Activated CD8-positive, alpha-beta T cell treated with anti-CD3 and anti-CD28 coated beads for 36 hours (primary cell): ENCODE results near the gene SLC8A1. TPM values are rescaled to one million over a fixed set of nuclear protein-coding genes. Genes with fewer than 3 reads are reported as not detected.

ENCODE experiments used
- ATAC-seq: fragments of 200-7000 bp; cut with Tn5 transposase; one replicate; pipeline ENCODE4 v1.10.0; 2021; ENCODE audit warnings: mild to moderate bottlenecking, moderate library complexity
- CTCF ChIA-PET: fragments of 350-600 bp; sonication (Branson Sonifier 250); formaldehyde crosslinking; loops from one replicate; lab custom pipeline; 2021; ENCODE audit warnings: antibody characterized with exemption; lab: Charles Lee
- POLR2A ChIA-PET: fragments of 350-600 bp; sonication (Branson Sonifier 250); formaldehyde crosslinking; loops from one replicate; lab custom pipeline; 2021; ENCODE audit warnings: antibody characterized with exemption; lab: Charles Lee
- DNase-seq: peaks from one replicate; pipeline ENCODE4 v3.0.0-alpha.2; 2020
- H3K27ac Mint-ChIP-seq: one replicate; pipeline ENCODE4 v1.8.0; 2021; ENCODE audit warnings: mild to moderate bottlenecking, mixed read lengths
- H3K27me3 Mint-ChIP-seq: one replicate; pipeline ENCODE4 v1.8.0; 2021; ENCODE audit warnings: mixed read lengths
- H3K36me3 Mint-ChIP-seq: one replicate; pipeline ENCODE4 v1.8.0; 2021; ENCODE audit warnings: low read depth, mixed read lengths
- H3K4me1 Mint-ChIP-seq: one replicate; pipeline ENCODE4 v1.8.0; 2021; ENCODE audit warnings: low read depth, mixed read lengths
- H3K4me3 Mint-ChIP-seq: one replicate; pipeline ENCODE4 v1.8.0; 2021; ENCODE audit warnings: mild to moderate bottlenecking, moderate library complexity, mixed read lengths
- H3K9me3 Mint-ChIP-seq: one replicate; pipeline ENCODE4 v1.8.0; 2021; ENCODE audit warnings: mixed read lengths
- CTCF ChIP-seq: fragments of 200-600 bp; IDR thresholded peaks from one replicate; pipeline ENCODE4 v1.8.0; 2022; ENCODE audit warnings: antibody characterized with exemption, mild to moderate bottlenecking
- intact Hi-C: fragments of 100-400 bp; cut with micrococcal nuclease; formaldehyde crosslinking; loops from one replicate; pipeline ENCODE4 v1.10.0; 2022
- total RNA-seq, 2 experiments: library from RNA; stranded (reverse); gene quantifications; one replicate each; pipeline ENCODE4 v1.2.3, GENCODE V29; 2021

The SLC8A1 gene
- total RNA-seq, 2 experiments from 2014 or later, result 0.23 to 0.34 TPM

- TF ChIP-seq CTCF, result no peak
- DNase-seq, result no peak
- H3K4me3 Mint-ChIP-seq, result no peak overlapping the region
- no peak for ATAC-seq
- H3K27ac Mint-ChIP-seq, result no peak overlapping the region
- ChIA-PET CTCF (no interaction called here), POLR2A (no interaction called here)
- intact Hi-C loops, result no loop called here
- H3K9me3 Mint-ChIP-seq, result no peaks in the 10 kb centered on the region
- no peaks in the 10 kb centered on the region for H3K36me3 Mint-ChIP-seq
- peaks cover 4% of the 10 kb centered on the region for H3K27me3 Mint-ChIP-seq
- no peaks in the 10 kb centered on the region for H3K4me1 Mint-ChIP-seq
Measured at GRCh38 chr2:40147360-40147759, 304.5 kb downstream of the SLC8A1 start.

- H3K27ac Mint-ChIP-seq, result no peak overlapping the region
- no peak for TF ChIP-seq CTCF
- intact Hi-C loops, result no loop called here
- DNase-seq (no peak), ATAC-seq (no peak)
- H3K9me3 Mint-ChIP-seq, result no peaks in the 10 kb centered on the region
- no peak overlapping the region for H3K4me3 Mint-ChIP-seq
- CTCF ChIA-PET, result no interaction called here
- no peaks in the 10 kb centered on the region for H3K4me1 Mint-ChIP-seq
- POLR2A ChIA-PET, result interaction anchor here (0.9 kb wide), 1 partner anchor 22 kb away, joined by 3 read pairs; no protein-coding TSS in a partner anchor
- H3K36me3 Mint-ChIP-seq, result no peaks in the 10 kb centered on the region
- H3K27me3 Mint-ChIP-seq, result no peaks in the 10 kb centered on the region
Measured at GRCh38 chr2:40144022-40144421, 307.9 kb downstream of the SLC8A1 start.

GRCh38 chr2:40138314-40138713 is 313.6 kb downstream of the SLC8A1 start:
- Mint-ChIP-seq H3K4me1 (no peaks in the 10 kb centered on the region), H3K27me3 (no peaks in the 10 kb centered on the region), H3K36me3 (no peaks in the 10 kb centered on the region), H3K9me3 (no peaks in the 10 kb centered on the region), H3K27ac (no peak overlapping the region), H3K4me3 (no peak overlapping the region)
- intact Hi-C loops, result no loop called here
- DNase-seq (no peak), ATAC-seq (no peak)
- TF ChIP-seq CTCF, result no peak
- ChIA-PET CTCF (no interaction called here), POLR2A (no interaction called here)

GRCh38 chr2:40131081-40131704 is 320.7 kb downstream of the SLC8A1 start:
- H3K9me3 Mint-ChIP-seq, result no peaks in the 10 kb centered on the region
- H3K4me1 Mint-ChIP-seq, result no peaks in the 10 kb centered on the region
- no peak for TF ChIP-seq CTCF
- no peaks in the 10 kb centered on the region for H3K27me3 Mint-ChIP-seq
- no peak overlapping the region for H3K27ac Mint-ChIP-seq
- ChIA-PET POLR2A (no interaction called here), CTCF (no interaction called here)
- DNase-seq (no peak), ATAC-seq (no peak)
- H3K4me3 Mint-ChIP-seq, result no peak overlapping the region
- H3K36me3 Mint-ChIP-seq, result no peaks in the 10 kb centered on the region
- intact Hi-C loops, result no loop called here

- DNase-seq (no peak), ATAC-seq (no peak)
- Mint-ChIP-seq H3K27ac (no peak overlapping the region), H3K27me3 (no peaks in the 10 kb centered on the region), H3K4me3 (no peak overlapping the region), H3K36me3 (no peaks in the 10 kb centered on the region), H3K9me3 (no peaks in the 10 kb centered on the region), H3K4me1 (no peaks in the 10 kb centered on the region)
- ChIA-PET POLR2A (no interaction called here), CTCF (interaction anchor here (0.6 kb wide), 1 partner anchor 319 kb away, joined by 3 read pairs; no protein-coding TSS in a partner anchor)
- no peak for TF ChIP-seq CTCF
- intact Hi-C loops, result no loop called here
Measured at GRCh38 chr2:40130251-40130994, 321.5 kb downstream of the SLC8A1 start.
